ENCODE measurements around the gene CD93. TPM values are rescaled to one million over a fixed set of nuclear protein-coding genes. Genes with fewer than 3 reads are reported as not detected.

CD93 gene
- total and polyA plus RNA-seq, 3 donors from 2014 or later: 9.4 to 14.8 (median 14.2) TPM

DNA sequence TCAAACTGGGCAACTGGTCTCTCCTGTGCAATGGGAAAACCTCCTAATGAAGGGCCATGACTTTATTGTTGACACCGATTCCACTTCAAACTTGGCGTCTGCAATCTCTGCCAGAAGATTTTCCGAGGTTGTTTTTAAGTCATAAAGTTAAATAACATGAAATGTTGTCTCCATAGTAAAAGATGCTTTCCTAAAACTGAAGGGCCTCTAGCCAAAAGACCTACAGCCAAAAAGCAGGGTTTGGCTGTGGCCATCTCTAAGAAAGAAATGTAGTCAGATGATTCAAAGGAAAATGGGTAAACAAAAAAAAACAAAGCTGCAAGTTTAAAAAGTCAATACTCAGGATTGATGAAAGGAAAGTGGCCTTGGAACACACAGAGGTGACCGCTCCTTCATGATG is 14.1 kb downstream of the CD93 start:
- DNase-seq: no peak
- H3K4me3 ChIP-seq: no peak overlapping the region
- H3K4me1 ChIP-seq: no peaks in the 10 kb centered on the region
- TF ChIP-seq POLR2A (IDR thresholded peaks at IDR 0.05): no peak
- no peak for TF ChIP-seq CTCF (IDR thresholded peaks at IDR 0.05)
- H3K36me3 ChIP-seq (ENCODE audit: low read depth, missing control alignments): no peaks in the 10 kb centered on the region
- WGBS, 2 donors: 76 to 80% methylated on average over 4 of the region's 4 CpGs
- intact Hi-C loops (cut with DNase I; ENCODE audit: low total_unique reads): no loop called here
- H3K9me3 ChIP-seq: no peaks in the 10 kb centered on the region
- no peaks in the 10 kb centered on the region for H3K27me3 ChIP-seq
- H3K27ac ChIP-seq: no peak overlapping the region

- Histone ChIP-seq H3K27me3 (no peaks in the 10 kb centered on the region), H3K9me3 (no peaks in the 10 kb centered on the region), H3K4me1 (no peaks in the 10 kb centered on the region), H3K27ac (no peak overlapping the region), H3K4me3 (no peak overlapping the region), H3K36me3 (ENCODE audit: low read depth, missing control alignments) (no peaks in the 10 kb centered on the region)
- intact Hi-C loops (cut with DNase I; ENCODE audit: low total_unique reads): no loop called here
- WGBS, 2 donors: 63 to 97% methylated on average over 3 of the region's 3 CpGs
- no peak for DNase-seq
- no peak for TF ChIP-seq CTCF (IDR thresholded peaks at IDR 0.05)
- no peak for TF ChIP-seq POLR2A (IDR thresholded peaks at IDR 0.05)
Observed at GRCh38 chr20:23071398-23071797, 14.7 kb downstream of the CD93 start.

DNA sequence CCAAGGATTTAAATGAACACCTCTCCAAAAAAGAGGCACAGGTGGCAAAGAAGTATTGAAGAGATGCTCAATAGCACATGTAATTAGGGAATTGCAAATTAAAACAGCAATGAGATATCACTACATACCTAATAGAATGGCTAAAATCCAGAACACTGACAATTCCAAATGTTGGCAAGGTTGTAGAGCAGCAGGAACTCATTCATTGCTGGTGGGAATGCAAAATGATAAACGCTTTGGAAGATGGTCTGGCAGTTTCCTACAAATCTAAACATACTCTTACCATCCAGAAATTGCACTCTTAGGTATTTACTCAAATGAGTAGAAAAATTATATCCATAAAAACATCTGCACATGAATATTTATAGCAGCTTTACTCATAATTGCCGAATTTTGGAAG is 17.0 kb downstream of the CD93 start:
- no peak overlapping the region for H3K27ac ChIP-seq
- no peak overlapping the region for H3K4me3 ChIP-seq
- DNase-seq: no peak
- H3K9me3 ChIP-seq: no peaks in the 10 kb centered on the region
- no peaks in the 10 kb centered on the region for H3K4me1 ChIP-seq
- WGBS, 2 donors: 81 to 83% methylated on average over 2 of the region's 2 CpGs
- no peak for TF ChIP-seq CTCF (IDR thresholded peaks at IDR 0.05)
- no peak for TF ChIP-seq POLR2A (IDR thresholded peaks at IDR 0.05)
- H3K36me3 ChIP-seq (ENCODE audit: low read depth, missing control alignments): no peaks in the 10 kb centered on the region
- no peaks in the 10 kb centered on the region for H3K27me3 ChIP-seq
- intact Hi-C loops (cut with DNase I; ENCODE audit: low total_unique reads): loop anchor here (10.0 kb wide), 1 partner anchor 374 kb away; no protein-coding TSS in a partner anchor

DNA sequence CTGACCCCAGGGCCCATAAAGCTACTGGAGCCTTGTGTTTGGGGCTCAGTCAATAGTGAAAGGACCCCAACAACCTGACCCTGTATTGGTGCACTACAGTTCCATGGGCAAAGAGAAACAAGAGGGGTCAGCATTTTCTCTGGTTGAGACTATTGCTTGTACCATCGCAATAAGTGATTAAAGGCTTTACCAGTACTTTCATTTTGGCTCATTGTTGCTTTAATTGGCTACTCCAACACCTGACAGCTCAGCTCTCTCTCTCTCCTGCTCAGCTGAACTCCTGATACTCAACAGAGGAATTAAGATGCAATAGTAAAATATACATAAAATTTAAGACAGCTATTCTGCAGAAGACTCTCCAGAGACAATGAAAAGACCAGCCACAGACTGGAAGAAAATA is 17.8 kb downstream of the CD93 start:
- no peak overlapping the region for H3K4me3 ChIP-seq
- no peak for TF ChIP-seq CTCF (IDR thresholded peaks at IDR 0.05)
- H3K27me3 ChIP-seq: no peaks in the 10 kb centered on the region
- no peak overlapping the region for H3K27ac ChIP-seq
- 88 to 96% methylated on average over 1 of the region's 1 CpG for WGBS, 2 donors
- no peaks in the 10 kb centered on the region for H3K4me1 ChIP-seq
- H3K36me3 ChIP-seq (ENCODE audit: low read depth, missing control alignments): no peaks in the 10 kb centered on the region
- no peak for DNase-seq
- no peaks in the 10 kb centered on the region for H3K9me3 ChIP-seq
- intact Hi-C loops (cut with DNase I; ENCODE audit: low total_unique reads): loop anchor here (10.0 kb wide), 1 partner anchor 373 kb away; no protein-coding TSS in a partner anchor

DNA sequence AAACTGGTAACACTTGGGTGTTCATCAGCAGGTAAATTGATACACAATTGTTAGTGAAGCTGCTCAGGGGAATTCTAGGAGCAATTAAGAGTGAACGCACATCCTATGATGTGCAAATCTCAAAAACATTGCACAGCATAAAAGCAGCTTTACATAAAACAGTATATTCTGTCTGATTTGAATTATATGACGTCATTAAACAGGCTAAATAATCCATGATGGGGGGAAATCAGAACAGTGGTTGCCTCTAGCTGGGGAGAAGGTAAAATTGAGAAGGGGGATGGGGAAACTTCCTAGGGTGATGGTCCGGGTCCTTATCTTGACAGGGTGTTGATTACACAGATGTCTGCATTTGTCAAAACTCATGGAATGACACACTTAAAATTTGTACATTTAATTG is 19.4 kb downstream of the CD93 start:
- H3K27me3 ChIP-seq: no peaks in the 10 kb centered on the region
- TF ChIP-seq POLR2A (IDR thresholded peaks at IDR 0.05) (no peak), CTCF (IDR thresholded peaks at IDR 0.05) (no peak)
- H3K4me1 ChIP-seq: peaks cover 7% of the 10 kb centered on the region
- WGBS, 2 donors: 78 to 87% methylated on average over 3 of the region's 3 CpGs
- no peak overlapping the region for H3K27ac ChIP-seq
- H3K36me3 ChIP-seq (ENCODE audit: low read depth, missing control alignments): no peaks in the 10 kb centered on the region
- H3K4me3 ChIP-seq: no peak overlapping the region
- no peak for DNase-seq
- intact Hi-C loops (cut with DNase I; ENCODE audit: low total_unique reads): loop anchor here (10.0 kb wide), 1 partner anchor 372 kb away; no protein-coding TSS in a partner anchor
- no peaks in the 10 kb centered on the region for H3K9me3 ChIP-seq

Measured in testis (tissue), 3 donors.